ENCODE measurements around the gene PIK3R1. TPM values are rescaled to one million over a fixed set of nuclear protein-coding genes. Genes with fewer than 3 reads are reported as not detected.
A peak's percentile ranks its signal among the peaks of the same experiment; 100 is the strongest.

The PIK3R1 gene
- total RNA-seq, 1 experiment from 2014 or later, result 15.7 TPM

GRCh38 chr5:68270399-68270975 lies 54.9 kb downstream of the PIK3R1 start:
- DNase-seq (ENCODE audit: low spot score), result no peak

GRCh38 chr5:68271124-68271523 lies 55.6 kb downstream of the PIK3R1 start:
- no peak for DNase-seq (ENCODE audit: low spot score)

GRCh38 chr5:68272289-68272688 lies 56.7 kb downstream of the PIK3R1 start:
- DNase-seq (ENCODE audit: low spot score), result no peak

GRCh38 chr5:68273717-68274409 lies 58.3 kb downstream of the PIK3R1 start:
- no peak for DNase-seq (ENCODE audit: low spot score)

- DNase-seq (ENCODE audit: low spot score), result no peak
Observed at GRCh38 chr5:68274847-68275651, 59.5 kb downstream of the PIK3R1 start.

- no peak for DNase-seq (ENCODE audit: low spot score)
Observed at GRCh38 chr5:68276740-68277139, 61.2 kb downstream of the PIK3R1 start.

- DNase-seq (ENCODE audit: low spot score), result no peak
Observed at GRCh38 chr5:68277431-68277830, 61.9 kb downstream of the PIK3R1 start.

GRCh38 chr5:68279984-68280383 lies 64.4 kb downstream of the PIK3R1 start:
- DNase-seq (ENCODE audit: low spot score), result no peak

GRCh38 chr5:68282001-68282400 lies 66.4 kb downstream of the PIK3R1 start:
- DNase-seq (ENCODE audit: low spot score), result no peak

GRCh38 chr5:68283766-68284165 lies 68.2 kb downstream of the PIK3R1 start:
- no peak for DNase-seq (ENCODE audit: low spot score)

- DNase-seq (ENCODE audit: low spot score), result no peak
Observed at GRCh38 chr5:68285075-68285840, 69.7 kb downstream of the PIK3R1 start.

GRCh38 chr5:68285851-68286611 lies 70.5 kb downstream of the PIK3R1 start:
- peak; percentile 42 for DNase-seq (ENCODE audit: low spot score)

- DNase-seq (ENCODE audit: low spot score), result no peak
Observed at GRCh38 chr5:68286612-68286912, 71.0 kb downstream of the PIK3R1 start.

- no peak for DNase-seq (ENCODE audit: low spot score)
Observed at GRCh38 chr5:68287631-68287975, 72.0 kb downstream of the PIK3R1 start.

- no peak for DNase-seq (ENCODE audit: low spot score)
Observed at GRCh38 chr5:68287976-68288706, 72.6 kb downstream of the PIK3R1 start.

- no peak for DNase-seq (ENCODE audit: low spot score)
Observed at GRCh38 chr5:68288707-68289134, 73.2 kb downstream of the PIK3R1 start.

- no peak for DNase-seq (ENCODE audit: low spot score)
Observed at GRCh38 chr5:68289498-68289897, 73.9 kb downstream of the PIK3R1 start.

- no peak for DNase-seq (ENCODE audit: low spot score)
Observed at GRCh38 chr5:68290260-68290674, 74.7 kb downstream of the PIK3R1 start.

GRCh38 chr5:68290847-68291246 lies 75.3 kb downstream of the PIK3R1 start:
- no peak for DNase-seq (ENCODE audit: low spot score)

- no peak for DNase-seq (ENCODE audit: low spot score)
Observed at GRCh38 chr5:68292316-68292715, 76.8 kb downstream of the PIK3R1 start.

- DNase-seq (ENCODE audit: low spot score), result no peak
Observed at GRCh38 chr5:68295772-68296171, 80.2 kb downstream of the PIK3R1 start.

All from H4 (cell line).